NCI-H2081 (cell line): ENCODE measurements around the gene SCN11A.
"Not testable (repeated sequence)": the region's sequence is repeated elsewhere in the genome, so short reads cannot be mapped to it uniquely, and the experiment has no call there.

ENCODE experiments used
- DNase-seq, 2 experiments: peaks; one replicate each; lab custom pipeline; 2025; lab: John Stamatoyannopoulos, UW

SCN11A gene

GRCh38 chr3:39065197-39065596 is 13.5 kb upstream of the SCN11A start:
- DNase-seq: no peak

GRCh38 chr3:39064646-39065045 is 12.9 kb upstream of the SCN11A start:
- DNase-seq: no peak

- DNase-seq: no peak
These were observed 11.4 kb upstream of the SCN11A start for GRCh38 chr3:39063143-39063542.

- DNase-seq: no peak
These were observed 10.4 kb upstream of the SCN11A start for GRCh38 chr3:39062180-39062579.

GRCh38 chr3:39061228-39061627 is 9.5 kb upstream of the SCN11A start:
- DNase-seq: not testable (repeated sequence)

- no peak for DNase-seq
These were observed 4.4 kb upstream of the SCN11A start for GRCh38 chr3:39056151-39056550.

GRCh38 chr3:39053696-39054095 is 2.0 kb upstream of the SCN11A start:
- DNase-seq: no peak

GRCh38 chr3:39052583-39052982 is 839 bp upstream of the SCN11A start:
- DNase-seq: no peak

- DNase-seq: no peak
These were observed 1.7 kb downstream of the SCN11A start for GRCh38 chr3:39050029-39050428.

GRCh38 chr3:39038165-39038564 is 13.6 kb downstream of the SCN11A start:
- no peak for DNase-seq

- no peak for DNase-seq
These were observed 22.2 kb downstream of the SCN11A start for GRCh38 chr3:39029556-39029955.

- no peak for DNase-seq
These were observed 23.2 kb downstream of the SCN11A start for GRCh38 chr3:39028546-39028945.

GRCh38 chr3:39025222-39025970 is 26.3 kb downstream of the SCN11A start:
- DNase-seq: no peak

- DNase-seq: no peak
These were observed 27.2 kb downstream of the SCN11A start for GRCh38 chr3:39024497-39024896.

- DNase-seq: no peak
These were observed 29.5 kb downstream of the SCN11A start for GRCh38 chr3:39022286-39022630.

- no peak for DNase-seq
These were observed 30.1 kb downstream of the SCN11A start for GRCh38 chr3:39021465-39022285.

- DNase-seq: no peak
These were observed 30.7 kb downstream of the SCN11A start for GRCh38 chr3:39021029-39021428.

- DNase-seq: no peak
These were observed 32.4 kb downstream of the SCN11A start for GRCh38 chr3:39019299-39019698.

- no peak for DNase-seq
These were observed 36.3 kb downstream of the SCN11A start for GRCh38 chr3:39015418-39015817.

GRCh38 chr3:39013921-39014509 is 37.7 kb downstream of the SCN11A start:
- no peak for DNase-seq

- no peak for DNase-seq
These were observed 38.5 kb downstream of the SCN11A start for GRCh38 chr3:39013289-39013688.

GRCh38 chr3:39011191-39011736 is 40.5 kb downstream of the SCN11A start:
- no peak for DNase-seq

- DNase-seq: no peak
These were observed 46.4 kb downstream of the SCN11A start for GRCh38 chr3:39005295-39005694.
